NCI-H146 treated with DMSO at 0.1 percent for 48 hours (cell line): ENCODE results near the gene NUP88.

ENCODE experiments used
- DNase-seq: peaks from one replicate; lab custom pipeline; 2025; ENCODE audit not compliant: unreplicated experiment; lab: John Stamatoyannopoulos, UW

Gene NUP88

GRCh38 chr17:5361426-5361825, 58.0 kb downstream of the NUP88 start:
- DNase-seq = no peak

DNA sequence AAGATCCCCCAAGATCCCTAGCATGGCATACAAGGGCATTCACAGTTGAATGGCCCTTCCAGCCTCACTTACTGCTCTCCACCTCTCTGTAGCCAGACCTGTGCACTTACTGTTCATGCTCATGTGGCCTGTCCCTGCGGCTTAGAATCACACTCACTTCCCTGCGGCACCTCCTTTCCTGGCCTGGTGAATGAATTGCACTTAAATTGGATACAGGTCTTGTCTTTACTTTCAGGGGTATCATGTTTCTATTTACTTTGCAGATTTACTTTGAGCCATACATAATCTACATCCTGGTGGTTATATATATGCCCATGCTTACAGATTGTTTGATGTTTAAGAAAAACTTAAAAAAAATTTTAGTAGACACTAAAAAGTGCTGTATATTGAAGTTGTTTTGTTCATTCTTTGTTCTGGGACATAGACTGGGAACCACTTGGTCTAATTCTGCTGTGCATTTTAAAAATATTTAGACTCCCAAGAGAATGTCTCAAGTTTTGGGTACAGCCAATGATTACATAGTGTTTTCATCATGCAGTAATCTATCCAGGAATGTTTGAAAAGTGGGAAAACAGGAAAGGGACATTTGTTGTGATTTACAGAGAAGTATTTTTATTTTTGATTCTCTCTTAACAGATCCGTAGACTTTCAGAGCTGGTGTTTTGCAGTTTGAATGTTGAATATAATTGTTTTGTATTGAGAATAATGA, 63.9 kb downstream of the NUP88 start:
- DNase-seq = peak; percentile 18

DNA sequence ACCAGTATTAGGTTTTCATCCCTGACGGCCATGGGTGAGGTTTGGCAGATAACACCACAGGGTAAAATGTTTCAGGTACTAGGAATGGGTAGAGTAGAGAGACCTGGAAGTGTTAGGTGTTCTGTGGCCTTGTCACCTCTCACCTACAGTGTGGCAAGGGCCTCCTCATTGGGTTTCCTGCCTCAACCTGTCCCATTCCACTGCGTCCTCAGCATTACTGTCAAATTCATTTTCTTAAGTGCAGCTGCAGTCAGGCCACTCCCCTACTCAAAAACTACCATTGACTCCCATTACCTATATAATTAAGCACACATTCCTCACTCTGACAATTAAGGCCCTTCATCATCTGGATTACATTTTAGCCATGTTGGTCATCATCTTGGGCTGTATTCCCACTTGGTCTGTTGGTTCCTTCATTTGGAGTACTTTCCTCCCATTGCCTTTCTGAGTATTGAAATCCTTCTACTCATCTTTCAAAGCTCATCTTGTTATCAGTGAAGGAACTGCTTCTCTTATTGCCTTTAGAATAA, 64.5 kb downstream of the NUP88 start:
- no peak for DNase-seq

- DNase-seq = no peak
These were observed 65.2 kb downstream of the NUP88 start for GRCh38 chr17:5354310-5354709.

DNA sequence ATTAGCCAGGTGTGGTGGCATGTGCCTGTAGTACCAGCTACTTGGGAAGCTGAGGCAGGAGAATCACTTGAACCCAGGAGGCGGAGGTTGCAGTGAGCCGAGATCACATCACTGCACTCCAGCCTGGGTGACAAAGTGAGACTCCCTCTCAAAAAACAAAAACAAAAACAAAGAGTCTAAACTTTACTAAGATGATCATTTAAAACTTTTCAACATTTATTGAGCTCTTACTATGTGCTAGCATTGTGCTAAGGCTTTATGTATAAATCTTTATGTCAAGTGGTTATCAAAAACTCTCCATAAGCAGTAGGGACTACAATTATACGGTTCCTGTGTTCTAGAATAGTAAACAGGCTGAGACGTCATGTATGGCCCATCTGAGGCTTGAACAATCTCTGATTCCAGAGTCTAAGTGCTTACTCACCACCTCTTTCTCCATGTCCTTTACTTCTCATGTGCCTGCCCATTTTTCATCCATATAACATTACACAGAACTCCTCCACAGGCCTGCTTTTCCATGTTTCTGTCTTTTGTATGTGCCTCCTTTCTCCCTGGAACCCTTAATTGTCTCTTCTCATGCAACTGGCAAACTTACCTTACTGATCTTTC, 66.7 kb downstream of the NUP88 start:
- no peak for DNase-seq

- no peak for DNase-seq
These were observed 74.5 kb downstream of the NUP88 start for GRCh38 chr17:5344914-5345313.
